GM19324 (cell line): ENCODE results near the gene PITPNC1.
"Not testable (repeated sequence)": the region's sequence is repeated elsewhere in the genome, so short reads cannot be mapped to it uniquely, and the experiment has no call there.

Experiments
- ATAC-seq: cut with Tn5 transposase; IDR thresholded peaks from one replicate; pipeline ENCODE4 v1.9.1; 2021; ENCODE audit warnings: mild to moderate bottlenecking, moderate library complexity; ENCODE audit not compliant: unreplicated experiment, low FRiP score

PITPNC1 gene

DNA sequence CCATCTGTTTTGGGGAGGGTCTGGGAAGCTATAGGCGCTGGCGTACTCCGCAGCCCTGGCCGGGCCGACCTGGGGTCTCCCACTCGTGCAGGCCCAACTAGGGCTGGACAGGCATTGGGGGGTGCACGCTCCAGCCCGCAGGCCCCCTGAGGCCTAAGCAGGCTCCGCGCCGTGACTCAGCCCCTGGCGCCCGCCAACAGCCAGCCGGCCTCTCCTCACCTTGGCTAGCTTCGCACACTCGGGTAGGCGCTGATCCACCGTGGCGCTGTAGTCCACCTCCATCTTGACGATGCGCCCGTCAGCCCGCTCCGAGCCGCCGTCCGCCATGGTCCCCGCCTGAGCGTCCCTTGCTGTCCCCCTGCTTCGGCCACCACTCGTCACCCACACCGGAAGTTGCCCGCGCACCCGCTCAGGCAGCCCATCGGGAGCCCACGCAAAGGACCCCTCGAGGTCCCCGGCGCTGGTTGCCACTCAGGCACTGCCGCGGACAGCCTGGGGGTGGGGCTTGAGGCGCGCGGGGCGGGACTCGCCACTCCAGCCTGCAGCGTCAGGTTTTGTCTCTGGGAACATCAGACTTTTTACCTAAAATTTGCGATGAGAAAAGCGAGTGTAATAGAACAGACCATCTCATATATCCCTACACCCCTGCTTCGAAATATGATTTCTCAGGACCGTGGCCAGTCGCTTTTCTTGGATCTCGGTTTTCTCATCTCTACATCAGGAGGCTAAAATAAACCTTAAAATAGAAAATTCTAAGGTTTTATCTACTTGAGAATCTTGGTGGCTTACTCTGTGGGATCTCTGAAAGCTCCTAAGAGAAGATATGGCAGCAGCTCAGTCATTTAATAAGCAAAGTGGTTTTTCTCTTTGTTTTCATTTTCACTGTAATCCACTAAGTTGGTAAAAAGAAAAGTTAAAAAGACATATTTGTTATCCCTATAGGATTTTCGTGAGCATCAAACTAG lies 10.6 kb upstream of the PITPNC1 start, which contains the start of gene PSMD12:
Gene PSMD12, minus strand, starts transcription at position 385 of the 965 bp plus-strand sequence. Its CDS starts 58 bp downstream, at position 327.
- peak; percentile 82 for ATAC-seq

DNA sequence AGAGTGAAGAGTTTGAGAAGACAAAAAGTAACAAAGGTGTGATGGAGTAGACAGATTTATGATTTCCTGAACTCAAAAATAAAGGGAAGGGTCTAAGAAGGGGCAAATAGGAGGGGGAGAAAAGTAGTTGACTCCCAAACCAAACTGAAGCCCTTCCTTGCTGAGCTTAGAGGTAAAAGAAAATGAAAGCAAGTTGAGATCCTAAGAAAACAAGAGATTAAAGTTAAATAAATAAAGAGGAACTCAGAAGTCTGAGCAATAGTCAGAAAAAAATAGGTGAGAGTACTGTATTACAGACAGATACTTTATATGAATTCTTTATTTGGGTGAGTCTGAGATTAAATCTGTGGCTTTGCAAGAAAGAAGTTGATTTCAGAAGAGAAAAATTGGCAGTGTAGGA lies 7.4 kb upstream of the PITPNC1 start:
- no peak for ATAC-seq

DNA sequence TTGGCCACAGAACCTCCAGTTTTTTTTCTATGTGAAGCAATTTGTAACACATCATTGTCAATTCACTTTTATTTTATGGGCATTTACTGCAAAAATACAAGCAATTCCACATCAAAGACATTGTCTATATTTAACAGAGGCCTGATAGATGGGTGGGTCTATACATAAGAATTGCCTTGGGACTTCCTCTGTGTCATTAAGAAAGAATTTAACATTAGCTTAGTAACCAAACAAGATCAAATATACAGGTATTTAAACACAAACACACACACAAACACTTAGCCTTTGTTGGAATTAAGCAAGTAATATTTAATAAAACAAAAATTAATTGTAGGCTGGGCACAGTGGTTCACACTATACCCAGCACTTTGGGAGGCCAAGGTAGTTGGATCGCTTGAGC lies 4.3 kb upstream of the PITPNC1 start:
- no peak for ATAC-seq

DNA sequence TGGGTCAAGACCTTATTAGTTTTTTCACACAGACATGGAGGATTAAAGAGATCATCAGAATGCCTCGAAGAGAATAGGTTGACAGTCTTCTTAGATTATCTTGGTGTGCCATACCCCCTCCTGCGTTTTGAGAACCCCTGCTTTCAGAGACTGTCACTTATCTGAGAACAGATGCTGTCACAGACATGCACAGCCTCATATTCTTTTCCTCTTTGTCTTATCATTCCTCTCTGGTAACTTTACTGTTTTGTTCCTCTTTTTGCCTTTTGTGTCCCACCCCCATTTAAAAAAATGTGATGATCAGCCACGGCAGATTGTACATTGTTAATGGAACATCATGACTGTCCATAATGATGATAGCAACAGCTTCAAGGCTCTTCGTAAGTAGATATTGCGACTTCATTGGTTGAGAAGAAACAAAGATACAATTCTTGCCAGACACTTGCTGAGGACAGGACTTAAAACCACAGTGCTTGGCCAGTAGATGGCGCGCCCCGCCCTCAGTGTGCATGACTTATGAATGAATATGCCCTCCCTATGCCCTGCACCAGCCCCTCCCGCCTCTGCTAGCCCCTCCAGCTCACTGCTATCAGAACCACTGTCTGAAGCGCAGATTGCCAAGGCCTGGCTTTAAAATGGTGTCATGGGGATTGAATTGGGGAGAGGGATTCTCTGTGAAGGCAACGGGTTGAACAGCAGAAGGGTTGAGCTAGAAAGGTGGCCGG lies 2.6 kb upstream of the PITPNC1 start:
- no peak for ATAC-seq

DNA sequence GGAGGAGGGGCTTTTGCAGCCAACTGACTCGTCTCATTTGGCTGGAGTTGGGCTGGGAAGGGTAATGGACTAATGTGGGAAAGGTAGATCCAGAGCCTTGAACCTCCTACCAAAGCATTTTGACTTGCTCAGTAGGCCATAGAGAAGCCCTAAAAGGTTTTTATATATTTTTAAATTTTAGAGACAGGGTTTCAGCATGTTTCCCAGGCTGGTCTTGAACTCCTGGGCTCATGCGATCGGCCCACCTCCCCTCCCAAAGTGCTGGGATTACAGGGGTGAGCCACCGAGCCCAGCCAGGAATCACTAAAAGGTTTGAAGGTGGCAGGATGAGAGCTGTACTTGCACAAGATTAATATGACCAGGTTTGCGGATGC lies 2.0 kb upstream of the PITPNC1 start:
- no peak for ATAC-seq

DNA sequence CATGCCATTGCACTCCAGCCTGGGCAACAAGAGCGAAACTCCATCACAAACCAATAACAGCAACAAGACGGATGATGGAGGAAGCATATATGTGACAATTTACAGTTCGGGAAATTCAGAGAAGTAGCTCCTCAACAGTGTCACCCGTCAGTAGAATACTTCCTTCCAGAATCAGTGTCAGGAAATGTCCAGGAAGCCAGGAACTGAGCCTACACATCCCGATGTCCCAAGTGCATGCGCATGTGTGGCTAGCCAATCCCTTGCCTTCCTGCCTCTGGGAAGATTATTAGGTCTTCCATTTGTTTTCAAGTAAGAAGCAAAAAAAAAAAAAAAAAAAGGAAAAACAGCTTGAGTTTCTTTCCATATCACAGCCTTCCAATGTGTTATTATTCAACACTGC lies 1.4 kb upstream of the PITPNC1 start:
- no peak for ATAC-seq

DNA sequence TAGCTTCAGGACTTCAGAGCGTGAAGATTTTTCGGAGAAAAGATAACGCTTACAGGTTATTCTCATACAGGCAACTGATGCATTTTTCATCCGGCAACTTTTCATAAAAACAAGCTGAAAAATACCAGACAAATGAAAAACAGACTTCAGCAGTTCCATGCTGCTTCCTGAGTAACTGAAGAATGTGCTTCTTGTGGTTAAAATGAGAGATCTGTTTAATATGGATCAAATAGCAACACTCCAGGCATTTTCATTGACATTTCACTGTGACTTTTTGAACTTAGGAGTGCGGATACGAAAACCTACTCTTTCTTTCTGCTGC lies 705 bp upstream of the PITPNC1 start:
- no peak for ATAC-seq

DNA sequence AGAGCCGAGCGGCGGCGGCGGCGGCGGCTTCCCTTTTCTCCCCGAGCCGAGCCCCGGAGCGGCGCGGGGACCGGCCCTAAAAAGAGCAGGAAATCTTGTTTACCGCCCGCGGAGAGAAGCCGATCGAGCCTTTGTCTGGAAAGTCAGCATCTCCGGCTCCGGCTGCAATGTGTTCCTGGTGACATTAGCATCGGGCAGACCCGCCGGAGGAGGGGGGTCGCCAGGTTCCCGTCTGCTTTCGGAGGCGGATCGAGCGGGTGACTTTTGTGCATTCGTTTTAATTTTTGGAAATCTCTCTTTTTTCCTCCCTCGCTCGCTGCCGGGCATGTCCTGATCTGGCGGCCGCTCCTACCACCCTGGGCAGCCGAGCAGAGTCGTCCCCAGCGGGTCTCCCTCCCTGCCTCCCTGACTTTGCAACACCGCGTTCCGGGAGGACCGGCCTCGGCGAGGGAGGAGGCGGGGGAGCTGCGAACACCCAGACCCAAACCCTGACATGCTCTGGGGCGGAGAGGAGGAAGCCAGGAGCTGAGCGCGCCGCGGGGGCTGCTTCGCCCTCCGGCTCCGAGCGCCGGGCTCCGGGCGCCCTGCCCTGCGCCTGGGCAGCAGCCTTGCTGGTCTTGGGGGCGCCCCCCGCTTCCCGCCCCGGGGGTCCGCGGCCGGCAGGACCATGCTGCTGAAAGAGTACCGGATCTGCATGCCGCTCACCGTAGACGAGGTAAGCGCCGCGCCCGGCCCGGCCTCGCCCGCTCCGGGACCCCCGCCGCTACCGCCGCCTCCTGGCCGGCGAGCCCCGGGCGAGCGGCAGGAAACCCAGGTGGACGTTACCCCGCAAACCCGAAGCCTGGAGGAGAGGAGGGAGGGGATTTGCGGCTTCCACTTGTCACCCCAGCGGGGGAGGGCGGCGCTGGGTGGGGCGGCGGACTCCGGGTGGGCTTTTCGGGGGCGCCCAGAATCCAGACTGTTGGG lies 690 bp downstream of the PITPNC1 start:
- ATAC-seq = peak; percentile 23

DNA sequence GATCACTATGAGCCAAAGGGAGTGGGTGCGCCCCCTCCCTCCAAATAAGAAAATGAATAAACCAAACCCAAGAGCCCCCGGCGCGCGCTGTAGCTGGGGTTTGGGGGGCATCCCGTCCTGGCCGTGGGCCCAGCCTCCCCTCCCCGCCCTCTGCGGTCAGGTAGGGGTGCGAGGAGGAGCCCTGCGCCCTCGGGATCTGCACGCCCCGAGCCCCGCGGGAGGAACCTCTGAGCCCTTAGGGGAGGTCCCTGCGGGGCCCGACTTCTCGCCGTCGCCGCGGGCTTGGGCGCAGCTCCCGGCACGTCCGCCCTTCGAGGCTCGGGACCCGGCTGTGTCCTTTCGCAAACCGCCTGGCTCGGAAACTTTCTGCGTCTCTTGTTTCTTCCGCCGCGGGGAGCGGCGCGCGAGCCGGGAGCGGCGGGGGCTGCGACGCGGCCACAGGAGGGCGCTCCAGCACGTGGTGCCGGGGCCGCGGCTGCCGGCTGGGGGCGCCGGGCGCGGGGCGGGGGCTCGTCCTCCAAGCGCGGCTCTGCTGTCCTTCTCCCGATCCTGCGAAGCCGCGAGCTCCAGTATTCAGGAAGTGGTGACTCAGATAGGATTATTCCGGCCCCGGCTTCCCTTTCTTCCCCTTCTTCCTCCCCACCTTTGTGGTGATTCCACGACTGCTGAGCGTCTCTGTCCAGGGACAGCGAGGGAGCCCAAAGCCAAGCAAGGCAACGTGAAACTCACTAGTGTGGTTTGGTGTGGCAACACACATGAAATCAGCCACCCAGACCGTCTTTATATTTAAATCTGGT lies 1.6 kb downstream of the PITPNC1 start:
- ATAC-seq = peak; percentile 35

DNA sequence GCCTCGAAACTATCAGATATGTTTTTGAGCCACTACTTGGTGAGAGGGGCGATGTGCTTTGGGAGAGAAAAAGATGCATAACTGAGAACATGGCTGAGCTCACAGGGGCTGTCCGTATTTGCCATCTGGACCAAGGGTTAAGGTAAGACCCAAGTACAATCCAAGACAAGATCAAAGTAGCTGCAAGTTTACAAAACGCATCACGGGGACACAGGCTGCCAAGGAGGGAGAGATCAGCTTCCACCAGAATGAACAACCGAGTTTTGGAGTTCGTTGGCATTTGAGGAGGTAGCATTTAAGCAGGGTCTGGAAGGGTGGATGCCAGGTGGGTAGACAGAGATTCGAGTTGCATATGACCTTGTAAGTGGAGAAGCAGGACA lies 2.2 kb downstream of the PITPNC1 start:
- ATAC-seq = no peak

DNA sequence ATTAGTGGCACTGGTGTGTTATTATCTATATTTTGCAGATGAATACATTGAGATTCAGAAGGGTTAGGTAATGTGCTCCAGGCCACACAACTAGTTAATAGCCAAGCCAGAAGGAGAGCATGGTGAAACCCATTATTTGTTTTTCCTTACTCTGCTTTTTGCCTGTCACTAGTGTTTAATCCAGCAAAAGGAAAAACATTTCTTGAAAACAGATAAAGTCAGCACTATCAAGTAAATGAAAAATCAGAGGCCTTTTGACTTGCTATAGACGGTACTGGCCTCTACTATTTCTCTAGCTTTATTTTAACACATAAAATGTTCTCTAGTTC lies 4.8 kb downstream of the PITPNC1 start:
- ATAC-seq = no peak

DNA sequence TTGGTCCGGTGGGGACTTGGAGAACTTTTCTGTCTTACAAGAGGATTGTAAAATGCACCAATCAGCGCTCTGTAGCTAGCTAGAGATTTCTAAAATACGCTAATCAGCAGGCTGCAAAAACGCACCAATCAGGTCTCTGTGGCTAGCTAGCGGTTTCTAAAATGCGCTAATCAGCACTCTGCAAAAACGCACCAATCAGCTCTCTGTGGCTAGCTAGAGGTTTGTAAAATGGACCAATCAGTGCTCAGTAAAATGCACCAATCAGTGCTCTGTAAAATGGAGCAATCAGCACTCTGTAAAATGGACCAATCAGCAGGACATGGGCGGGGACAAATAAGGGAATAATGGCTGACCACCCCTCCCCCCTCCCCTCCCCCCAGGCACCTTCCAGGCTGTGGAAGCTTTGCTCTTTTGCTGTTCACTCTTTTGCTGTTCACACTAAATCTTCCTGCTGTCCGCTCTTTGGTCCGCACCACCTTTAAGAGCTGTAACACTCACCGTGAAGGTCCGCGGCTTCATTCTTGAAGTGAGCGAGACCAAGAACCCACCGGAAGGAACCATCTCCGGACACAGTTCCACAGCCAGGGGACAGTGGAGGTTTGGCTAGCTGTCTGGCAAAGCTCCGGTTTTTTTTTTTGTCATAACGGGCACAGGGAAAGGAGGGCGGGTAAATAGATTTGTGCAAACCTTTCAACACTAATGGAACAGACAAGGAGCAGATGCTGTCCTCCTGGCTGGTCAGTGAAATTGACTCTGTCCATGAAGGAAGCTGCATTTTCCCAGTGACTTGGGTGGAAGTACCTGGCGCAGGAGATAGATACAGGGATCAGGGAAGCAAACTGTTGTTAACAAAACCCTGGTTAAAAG lies 8.3 kb downstream of the PITPNC1 start:
- no peak for ATAC-seq

DNA sequence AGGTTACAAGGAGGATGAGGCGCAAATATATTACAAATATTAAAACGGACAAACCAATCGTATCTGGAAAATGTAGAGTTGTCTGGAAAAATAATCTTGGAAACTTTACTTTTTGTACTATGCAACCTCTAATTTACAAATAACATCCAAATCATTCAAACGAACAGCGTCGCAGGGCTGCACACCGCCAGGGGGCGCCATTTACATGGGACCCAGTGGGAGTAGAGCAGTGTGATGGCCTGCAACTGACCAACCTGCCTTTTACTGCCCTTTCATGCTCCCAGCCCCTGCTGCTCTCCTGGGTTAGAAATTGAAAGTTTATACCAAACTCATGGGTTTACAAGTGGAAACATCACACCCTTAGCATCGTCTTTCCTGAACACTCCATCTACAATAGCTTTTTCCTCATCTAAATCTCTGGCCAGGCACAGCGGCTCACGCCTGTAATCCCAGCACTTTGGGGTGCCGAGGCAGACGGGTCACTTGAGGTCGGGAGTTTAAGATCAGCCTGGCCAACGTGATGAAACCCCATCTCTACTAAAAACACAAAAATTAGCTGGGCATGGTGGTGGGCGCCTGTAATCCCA lies 10.0 kb downstream of the PITPNC1 start:
- no peak for ATAC-seq

DNA sequence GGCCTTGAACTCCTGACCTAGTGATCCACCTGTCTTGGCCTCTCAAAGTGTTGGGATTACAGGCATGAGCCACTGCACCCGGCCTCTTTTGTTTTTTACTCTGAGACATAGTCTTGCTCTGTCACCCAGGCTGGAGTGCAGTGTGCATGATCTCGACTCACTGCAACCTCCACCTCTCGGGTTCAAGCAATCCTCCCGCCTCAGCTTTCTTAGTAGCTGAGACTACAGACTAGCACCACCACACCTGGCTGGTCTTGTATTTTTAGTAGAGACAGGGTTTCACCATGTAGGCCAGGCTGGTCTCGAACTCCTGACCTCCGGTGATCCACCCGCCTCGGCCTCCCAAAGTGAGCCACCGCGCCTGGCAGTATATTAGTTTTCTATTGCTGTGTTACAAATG lies 11.5 kb downstream of the PITPNC1 start:
- not testable (repeated sequence) for ATAC-seq

DNA sequence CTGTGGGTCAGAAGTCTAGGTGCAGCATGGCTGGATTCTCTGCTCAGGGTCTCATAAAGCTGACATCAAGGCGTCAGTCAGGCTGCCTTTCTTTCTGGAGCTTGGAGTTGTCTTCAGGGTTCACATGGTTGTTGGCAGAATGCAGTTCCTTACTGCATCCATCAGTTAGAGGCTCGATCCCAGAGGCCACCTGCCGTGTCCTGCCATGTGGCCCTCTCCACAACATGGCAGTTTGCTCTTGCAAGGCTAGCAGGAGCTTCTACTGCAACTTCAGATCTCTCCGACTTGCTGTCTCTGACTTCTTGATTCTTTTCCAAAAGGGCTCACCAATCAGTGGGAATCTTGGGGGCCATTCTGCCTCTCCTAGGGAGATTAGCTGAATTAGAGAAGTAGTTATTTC lies 11.9 kb downstream of the PITPNC1 start:
- ATAC-seq = no peak

DNA sequence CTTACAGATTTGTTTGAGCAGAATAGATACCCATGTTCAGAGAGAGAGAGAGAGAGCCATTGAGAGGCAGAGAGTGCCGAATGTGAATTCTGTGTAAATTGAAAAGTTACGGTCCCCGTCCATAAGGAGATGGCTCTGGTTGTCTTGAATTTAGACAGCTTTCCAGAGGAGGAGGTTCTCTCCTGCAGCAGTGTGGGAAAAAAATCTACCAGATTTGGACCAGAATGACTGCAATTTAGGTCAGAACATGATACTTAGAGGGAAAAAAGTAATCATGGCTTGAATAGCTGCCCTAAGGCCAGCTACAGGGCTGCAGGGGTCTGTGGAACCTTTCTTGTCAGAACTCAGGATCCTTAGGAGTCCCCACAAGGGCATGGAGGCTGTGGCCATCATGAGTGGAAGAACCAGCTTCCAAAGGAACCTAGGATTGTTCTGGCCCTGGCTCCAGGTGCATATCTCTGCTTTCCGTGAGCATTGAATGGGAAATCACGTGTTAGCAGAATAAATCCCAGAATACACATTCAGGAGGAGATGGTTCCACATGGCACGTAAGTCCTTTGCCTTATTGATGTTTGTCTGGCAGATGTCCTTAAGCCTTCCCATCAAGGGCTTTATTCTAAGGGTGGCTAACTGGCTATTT lies 13.0 kb downstream of the PITPNC1 start:
- no peak for ATAC-seq

DNA sequence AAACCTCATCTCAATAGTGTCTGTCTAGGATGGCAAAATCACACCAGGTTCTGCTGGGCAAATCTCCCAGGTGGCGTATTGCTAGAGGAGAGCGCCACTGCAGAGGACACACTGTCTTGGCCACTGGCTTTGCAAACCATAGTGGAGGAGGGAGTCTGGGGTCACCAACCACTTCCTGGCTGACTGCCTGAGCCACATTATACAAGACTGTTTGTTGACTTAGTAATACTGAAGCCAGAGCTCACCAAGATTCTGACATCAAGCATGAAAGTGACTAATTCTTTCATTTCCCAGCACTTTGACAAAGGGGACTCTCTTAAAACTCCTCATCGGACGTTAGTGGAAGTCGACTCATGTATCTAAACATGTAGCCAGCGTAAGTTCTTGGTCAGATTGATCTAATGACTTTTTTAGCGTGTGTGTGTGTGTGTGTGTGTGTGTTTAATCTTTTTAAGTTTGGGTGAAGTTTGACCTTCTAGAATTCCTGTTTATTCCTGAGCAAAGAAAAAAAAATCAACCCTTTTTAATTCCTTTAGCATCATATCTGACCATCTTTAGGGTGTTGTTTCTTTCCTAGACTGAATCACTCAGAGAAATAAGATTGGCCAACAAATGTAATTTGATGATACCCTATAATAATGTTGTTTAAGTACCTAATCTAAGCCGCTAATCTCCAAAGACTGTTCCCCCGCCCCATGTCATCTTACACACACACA lies 13.7 kb downstream of the PITPNC1 start:
- ATAC-seq = no peak

DNA sequence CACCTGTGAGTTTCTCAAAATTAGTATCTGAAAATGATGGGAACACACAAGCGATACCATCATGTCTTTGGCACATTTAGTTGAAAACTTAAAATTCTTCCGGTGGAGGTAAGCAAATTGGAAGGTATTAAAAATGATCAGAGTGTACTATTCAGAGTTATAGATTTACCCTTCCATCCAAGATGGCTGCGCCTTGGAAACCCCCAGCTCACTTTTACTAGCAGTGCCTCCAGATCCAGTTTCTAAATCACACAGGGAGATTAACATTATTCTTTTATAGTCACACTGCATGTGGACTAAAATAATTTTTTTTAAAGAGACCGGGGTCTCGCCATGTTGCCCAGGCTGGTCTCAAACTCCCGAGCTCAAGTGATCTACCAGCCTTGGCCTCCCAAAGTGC lies 15.0 kb downstream of the PITPNC1 start:
- no peak for ATAC-seq
